Osteoblast (primary cell): ENCODE data around the gene TSEN2. TPM values are rescaled to one million over a fixed set of nuclear protein-coding genes. Genes with fewer than 3 reads are reported as not detected.

Source experiments
- DNase-seq: peaks from one replicate; pipeline ENCODE4 v3.0.0; 2011; ENCODE audit warnings: low spot score, mixed read lengths; ENCODE audit not compliant: insufficient read length; ENCODE audit errors: missing footprints
- H2AFZ ChIP-seq: 2 replicates; pipeline ENCODE4 v1.6.0; 2011; ENCODE audit warnings: mild to moderate bottlenecking, low read length
- H3K27ac ChIP-seq: 2 replicates; pipeline ENCODE4 v1.5.1; 2011; ENCODE audit warnings: mild to moderate bottlenecking, low read depth, low read length, moderate library complexity
- H3K27me3 ChIP-seq: 2 replicates; pipeline ENCODE4 v1.6.0; 2012; ENCODE audit warnings: mild to moderate bottlenecking, control low read depth, inconsistent platforms, low read length, moderate library complexity; ENCODE audit not compliant: insufficient read depth
- H3K36me3 ChIP-seq: 2 replicates; pipeline ENCODE4 v1.5.1; 2011; ENCODE audit warnings: mild to moderate bottlenecking, low read length, control low read depth, moderate library complexity; ENCODE audit not compliant: insufficient read depth
- H3K4me1 ChIP-seq: 2 replicates; pipeline ENCODE4 v1.5.1; 2011; ENCODE audit warnings: mild to moderate bottlenecking, low read length, control low read depth, moderate library complexity; ENCODE audit not compliant: insufficient read depth
- H3K4me2 ChIP-seq: 2 replicates; pipeline ENCODE4 v1.6.0; 2011; ENCODE audit warnings: mild to moderate bottlenecking, low read length; ENCODE audit not compliant: insufficient read depth
- H3K4me3 ChIP-seq: fragments of 200-600 bp; sonication (generic); 3 replicates; pipeline ENCODE4 v1.5.1; 2012; ENCODE audit warnings: mild to moderate bottlenecking, low read length, inconsistent platforms; ENCODE audit not compliant: insufficient read depth
- H3K79me2 ChIP-seq: 2 replicates; pipeline ENCODE4 v1.6.0; 2012; ENCODE audit warnings: mild to moderate bottlenecking, low read length, control low read depth, inconsistent platforms; ENCODE audit not compliant: insufficient read depth
- H3K9me3 ChIP-seq: 2 replicates; pipeline ENCODE4 v1.5.1; 2011; ENCODE audit warnings: low read depth, low read length, control low read depth
- H4K20me1 ChIP-seq: 2 replicates; pipeline ENCODE4 v1.6.0; 2012; ENCODE audit warnings: mild to moderate bottlenecking, low read length, control low read depth; ENCODE audit not compliant: insufficient read depth
- total RNA-seq: library from RNA; depleted of rRNA; stranded (reverse); fragments of >200 nt; gene quantifications from 2 replicates; pipeline ENCODE4 v1.2.3, GENCODE V29; 2012
- TF ChIP-seq, protein P1 (sequence below): IDR thresholded peaks from 2 replicates; pipeline ENCODE4 v1.5.1; 2011; ENCODE audit warnings: mild to moderate bottlenecking, low read depth, low read length, moderate library complexity; ENCODE audit errors: extremely low read depth

The TSEN2 gene
- total RNA-seq, 1 donor = 13.0 TPM

DNA sequence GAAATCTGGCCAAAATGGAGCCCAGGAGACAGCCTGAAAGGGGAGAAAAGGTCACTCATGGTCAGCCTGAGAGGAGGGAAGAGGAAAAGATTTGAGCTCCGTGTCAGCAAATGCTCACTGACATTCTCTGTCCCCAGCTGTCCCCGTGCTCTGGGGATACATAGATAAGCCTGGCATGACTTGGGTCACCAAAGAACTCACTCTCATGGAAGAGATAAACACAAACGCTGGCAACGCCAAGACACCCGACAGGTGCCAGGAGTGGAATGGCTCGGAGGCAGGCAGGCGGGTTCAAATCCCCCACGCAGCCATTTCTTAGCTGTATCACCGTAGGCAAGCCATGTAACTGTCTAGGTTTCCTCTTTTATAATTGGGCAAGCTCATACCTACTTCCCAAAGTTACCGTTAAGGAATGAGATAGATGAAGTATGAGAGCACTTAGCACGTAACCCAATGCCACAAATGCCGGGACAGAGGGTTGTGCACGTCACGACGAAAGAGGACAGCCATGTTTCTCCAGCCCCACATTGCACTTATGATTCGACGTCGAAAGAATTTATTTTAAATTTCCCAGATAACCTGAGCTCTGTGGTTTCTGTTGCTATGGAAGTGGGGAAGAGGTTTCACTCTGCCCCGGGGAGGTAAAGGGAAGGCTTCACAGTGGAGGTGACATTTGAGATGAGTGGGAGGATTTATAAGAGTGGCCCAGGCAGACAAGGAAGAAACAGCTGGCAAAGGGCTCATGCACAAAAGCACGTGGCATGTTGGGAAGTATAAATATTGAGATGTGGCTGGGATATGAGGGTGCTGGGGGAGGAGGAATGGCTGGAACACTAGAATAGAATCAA lies 41.4 kb upstream of the TSEN2 start:
- TF ChIP-seq, protein P1, sequence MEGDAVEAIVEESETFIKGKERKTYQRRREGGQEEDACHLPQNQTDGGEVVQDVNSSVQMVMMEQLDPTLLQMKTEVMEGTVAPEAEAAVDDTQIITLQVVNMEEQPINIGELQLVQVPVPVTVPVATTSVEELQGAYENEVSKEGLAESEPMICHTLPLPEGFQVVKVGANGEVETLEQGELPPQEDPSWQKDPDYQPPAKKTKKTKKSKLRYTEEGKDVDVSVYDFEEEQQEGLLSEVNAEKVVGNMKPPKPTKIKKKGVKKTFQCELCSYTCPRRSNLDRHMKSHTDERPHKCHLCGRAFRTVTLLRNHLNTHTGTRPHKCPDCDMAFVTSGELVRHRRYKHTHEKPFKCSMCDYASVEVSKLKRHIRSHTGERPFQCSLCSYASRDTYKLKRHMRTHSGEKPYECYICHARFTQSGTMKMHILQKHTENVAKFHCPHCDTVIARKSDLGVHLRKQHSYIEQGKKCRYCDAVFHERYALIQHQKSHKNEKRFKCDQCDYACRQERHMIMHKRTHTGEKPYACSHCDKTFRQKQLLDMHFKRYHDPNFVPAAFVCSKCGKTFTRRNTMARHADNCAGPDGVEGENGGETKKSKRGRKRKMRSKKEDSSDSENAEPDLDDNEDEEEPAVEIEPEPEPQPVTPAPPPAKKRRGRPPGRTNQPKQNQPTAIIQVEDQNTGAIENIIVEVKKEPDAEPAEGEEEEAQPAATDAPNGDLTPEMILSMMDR = no peak
- Histone ChIP-seq H3K4me2 (no peak overlapping the region), H3K27ac (no peak overlapping the region), H2AFZ (no peak overlapping the region), H3K9me3 (no peaks in the 10 kb centered on the region), H3K27me3 (peaks cover 2% of the 10 kb centered on the region), H3K36me3 (no peaks in the 10 kb centered on the region), H4K20me1 (no peaks in the 10 kb centered on the region), H3K4me3 (no peak overlapping the region), H3K4me1 (peaks cover 10% of the 10 kb centered on the region), H3K79me2 (no peaks in the 10 kb centered on the region)
- peak; percentile 58 for DNase-seq

DNA sequence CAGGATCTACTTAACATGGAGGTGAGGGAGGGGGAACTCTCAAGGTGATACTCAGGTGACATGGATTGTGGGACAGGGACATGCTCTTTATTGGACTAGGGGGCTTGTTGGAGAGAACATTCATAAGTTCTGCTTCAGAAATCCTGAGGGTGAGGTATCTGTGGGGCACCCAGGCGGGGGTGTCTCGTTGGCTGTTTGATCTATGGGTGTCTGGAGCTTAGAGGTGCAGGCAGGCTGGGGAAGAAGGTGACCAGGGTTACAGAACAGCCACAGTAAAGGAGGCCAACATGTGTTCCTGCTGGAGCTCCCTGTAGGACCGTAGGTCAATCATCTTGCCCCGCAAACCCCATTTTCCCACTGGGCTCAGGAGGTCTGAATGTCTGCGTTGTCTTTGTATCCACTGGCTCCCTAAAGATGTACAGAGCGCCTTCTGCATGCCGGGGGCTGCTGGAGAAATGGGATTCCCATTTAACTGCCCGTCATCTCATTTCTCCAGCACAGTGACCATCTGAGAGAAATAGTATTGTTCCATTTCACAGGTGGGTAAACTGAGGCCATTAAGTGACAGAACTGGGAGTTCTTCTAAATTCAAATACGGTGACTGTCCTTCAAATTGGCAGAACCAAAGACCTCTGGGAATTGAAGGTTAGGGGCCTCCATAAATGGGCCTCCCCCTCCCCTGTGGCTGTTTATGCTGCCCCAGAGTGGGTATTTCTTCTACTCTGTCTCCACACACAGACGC lies 40.3 kb upstream of the TSEN2 start:
- no peaks in the 10 kb centered on the region for H3K9me3 ChIP-seq
- H3K4me1 ChIP-seq = peaks cover 10% of the 10 kb centered on the region
- H3K4me2 ChIP-seq = no peak overlapping the region
- no peaks in the 10 kb centered on the region for H3K36me3 ChIP-seq
- H3K27me3 ChIP-seq = peaks cover 2% of the 10 kb centered on the region
- peak; percentile 14 for DNase-seq
- H4K20me1 ChIP-seq = no peaks in the 10 kb centered on the region
- TF ChIP-seq, protein P1 = no peak
- no peak overlapping the region for H3K27ac ChIP-seq
- no peak overlapping the region for H2AFZ ChIP-seq
- no peaks in the 10 kb centered on the region for H3K79me2 ChIP-seq
- H3K4me3 ChIP-seq = no peak overlapping the region

DNA sequence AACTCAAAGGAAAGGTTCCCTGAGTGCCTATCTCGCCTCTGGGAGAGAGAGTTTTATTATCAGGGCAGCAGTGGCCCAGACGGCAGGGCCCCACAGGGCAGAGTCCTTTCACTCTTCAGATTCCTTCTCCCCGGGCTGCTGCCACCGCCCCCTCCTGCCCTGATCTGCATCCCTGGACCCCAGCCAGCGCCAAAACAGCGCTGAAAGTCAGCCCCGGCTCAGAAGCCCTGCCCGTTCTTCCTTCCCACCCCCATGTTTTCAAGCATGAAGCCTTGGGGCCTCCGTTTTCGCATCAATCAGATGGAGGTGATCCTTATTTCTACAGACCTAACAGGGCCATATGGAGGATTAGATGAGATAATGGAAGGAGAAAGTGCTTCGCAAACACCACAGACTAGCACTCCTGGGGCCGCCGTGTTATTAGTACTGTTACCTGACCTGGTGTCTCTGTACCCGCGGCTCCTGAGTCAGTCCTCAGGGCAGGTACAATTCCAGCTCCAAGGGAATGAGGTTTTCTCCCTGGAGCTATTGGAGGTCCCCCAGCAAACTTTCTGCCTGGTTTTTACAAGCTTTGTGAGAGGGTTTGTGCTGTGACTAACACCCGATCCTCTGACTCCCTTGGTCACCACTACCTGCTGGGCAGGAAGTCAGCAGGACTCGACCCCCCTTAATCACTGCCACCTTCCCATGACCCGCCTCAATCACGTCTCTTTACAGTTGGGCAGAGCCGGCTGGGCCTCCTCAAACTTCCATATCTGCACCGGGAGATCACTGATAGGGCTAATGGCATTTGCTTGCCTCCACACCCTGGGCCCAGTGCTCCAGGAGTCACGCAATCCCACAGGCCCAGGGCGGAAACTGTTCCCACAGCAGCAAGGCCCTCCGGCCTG lies 39.5 kb upstream of the TSEN2 start:
- H3K36me3 ChIP-seq = no peaks in the 10 kb centered on the region
- no peak overlapping the region for H3K4me2 ChIP-seq
- no peaks in the 10 kb centered on the region for H3K79me2 ChIP-seq
- peaks cover 10% of the 10 kb centered on the region for H3K4me1 ChIP-seq
- H3K27ac ChIP-seq = no peak overlapping the region
- no peaks in the 10 kb centered on the region for H4K20me1 ChIP-seq
- peaks cover 2% of the 10 kb centered on the region for H3K27me3 ChIP-seq
- no peaks in the 10 kb centered on the region for H3K9me3 ChIP-seq
- DNase-seq = peak; percentile 45
- TF ChIP-seq, protein P1 = no peak
- no peak overlapping the region for H2AFZ ChIP-seq
- H3K4me3 ChIP-seq = no peak overlapping the region
